GM12878 (cell line): ENCODE results near the gene PHACTR3. TPM values are rescaled to one million over a fixed set of nuclear protein-coding genes. Genes with fewer than 3 reads are reported as not detected.

Source experiments
- ATAC-seq: fragments of 200-7000 bp; cut with Tn5 transposase; 3 replicates; pipeline ENCODE4 v1.9.1; 2020; ENCODE audit warnings: mild to moderate bottlenecking, moderate library complexity
- BruUV-seq: library from RNA; stranded (reverse); fragments of 400-500 nt; replicated peaks from 2 replicates; lab custom pipeline; 2021; lab: Mats Ljungman, UMichigan
- CTCF ChIA-PET: fragments of 300-600 bp; sonication (Branson Sonifier 250); formaldehyde crosslinking; extraction: SDS; loops from one replicate; lab custom pipeline; 2021; ENCODE audit warnings: inconsistent platforms; lab: Yijun Ruan, JAX
- POLR2A ChIA-PET: fragments of 350-600 bp; formaldehyde crosslinking; extraction: SDS; loops from one replicate; lab custom pipeline; 2021; ENCODE audit warnings: inconsistent platforms; lab: Charles Lee
- RAD21 ChIA-PET: fragments of 300-600 bp; sonication (Branson Sonifier 250); formaldehyde crosslinking; loops from one replicate; lab custom pipeline; 2023; ENCODE audit warnings: antibody characterized with exemption; ENCODE audit not compliant: unreplicated experiment; lab: Charles Lee
- SMC1A ChIA-PET: fragments of 300-600 bp; sonication (Branson Sonifier 250); formaldehyde crosslinking; loops from one replicate; lab custom pipeline; 2023; ENCODE audit not compliant: unreplicated experiment, uncharacterized antibody; lab: Charles Lee
- DNase-seq: peaks from one replicate; pipeline ENCODE4 v3.0.0-alpha.2; 2011; ENCODE audit warnings: low read depth, low spot score
- FAIRE-seq: peaks from 3 replicates; lab custom pipeline; 2011; peaks lifted over from hg19 to GRCh38; lab: Jason Lieb, UNC
- H2AFZ ChIP-seq: 2 replicates; pipeline ENCODE4 v1.6.0; 2011; ENCODE audit warnings: low read depth, low read length, control low read depth; ENCODE audit not compliant: control insufficient read depth
- H3K27ac ChIP-seq: 2 replicates; pipeline ENCODE4 v1.5.1; 2011; ENCODE audit warnings: control low read depth; ENCODE audit not compliant: control insufficient read depth, insufficient read depth
- H3K27me3 ChIP-seq, 2 experiments: replicated peaks in 1 of 2; 2 replicates each; pipeline versions ENCODE4 v1.6.0 to v1.6.1; 2011; ENCODE audit warnings: low read length in 1 of 2; ENCODE audit not compliant: control insufficient read depth in 2 of 2, insufficient read depth in 2 of 2
- H3K36me3 ChIP-seq, 2 experiments: 2 replicates each; pipeline ENCODE4 v1.5.1; 2011; ENCODE audit warnings: low read length in 1 of 2; ENCODE audit not compliant: control insufficient read depth in 2 of 2, insufficient read depth in 2 of 2
- H3K4me1 ChIP-seq: 2 replicates; pipeline ENCODE4 v1.6.1; 2011; ENCODE audit warnings: mild to moderate bottlenecking, low read length, moderate library complexity, mixed read lengths; ENCODE audit not compliant: control insufficient read depth, insufficient read depth
- H3K4me2 ChIP-seq: 2 replicates; pipeline ENCODE4 v1.6.0; 2011; ENCODE audit warnings: control low read depth; ENCODE audit not compliant: control insufficient read depth, insufficient read depth
- H3K4me3 ChIP-seq: fragments of 200-600 bp; sonication (generic); 2 replicates; pipeline ENCODE4 v1.5.1; 2016
- H3K79me2 ChIP-seq: 2 replicates; pipeline ENCODE4 v1.6.0; 2011; ENCODE audit warnings: low read length; ENCODE audit not compliant: control insufficient read depth, insufficient read depth
- H3K9ac ChIP-seq: 2 replicates; pipeline ENCODE4 v1.8.0; 2011; ENCODE audit warnings: low read length, control low read depth, mixed read lengths; ENCODE audit not compliant: control insufficient read depth, insufficient read depth
- H3K9me3 ChIP-seq: replicated peaks from 3 replicates; pipeline ENCODE4 v1.5.1; 2011; ENCODE audit warnings: mild to moderate bottlenecking, low read length; ENCODE audit not compliant: control insufficient read depth, insufficient read depth
- H4K20me1 ChIP-seq: 2 replicates; pipeline ENCODE4 v1.6.0; 2011; ENCODE audit not compliant: control insufficient read depth, insufficient read depth
- EGR1 ChIP-seq, 2 experiments: IDR thresholded peaks; 1 replicate in 1 of 2; 2 replicates in 1 of 2; pipeline ENCODE4 v1.6.1; 2011 to 2012; ENCODE audit warnings: low read depth in 2 of 2, low read length in 2 of 2, borderline replicate concordance in 1 of 2, mild to moderate bottlenecking in 1 of 2, moderate library complexity in 1 of 2
- HDAC2 ChIP-seq: fragments of 200-600 bp; sonication (generic); IDR thresholded peaks from 2 replicates; pipeline ENCODE4 v1.6.1; 2017
- HSF1 ChIP-seq: fragments of 150-350 bp; IDR thresholded peaks from 2 replicates; pipeline ENCODE4 v1.6.1; 2014; ENCODE audit warnings: mild to moderate bottlenecking, low read depth, low read length
- IRF5 ChIP-seq: fragments of 450-650 bp; IDR thresholded peaks from 2 replicates; pipeline ENCODE4 v1.6.1; 2017; ENCODE audit warnings: borderline replicate concordance
- MEF2A ChIP-seq: IDR thresholded peaks from 2 replicates; pipeline ENCODE4 v1.6.1; 2011; ENCODE audit warnings: low read depth, mild to moderate bottlenecking, low read length, moderate library complexity; ENCODE audit not compliant: insufficient read depth
- MEF2B ChIP-seq: fragments of 450-650 bp; IDR thresholded peaks from 2 replicates; pipeline ENCODE4 v1.6.1; 2018; ENCODE audit warnings: mild to moderate bottlenecking, moderate library complexity; ENCODE audit not compliant: partially characterized antibody, poor library complexity, severe bottlenecking
- MLLT1 ChIP-seq: fragments of 450-650 bp; IDR thresholded peaks from 2 replicates; pipeline ENCODE4 v1.6.1; 2016; ENCODE audit warnings: mild to moderate bottlenecking
- NFYB ChIP-seq: IDR thresholded peaks from 2 replicates; pipeline ENCODE4 v1.6.1; 2011; ENCODE audit warnings: low read depth, mild to moderate bottlenecking, low read length, improper control_type of control experiment, moderate library complexity; ENCODE audit not compliant: insufficient read depth
- PRDM15 ChIP-seq: fragments of 450-650 bp; formaldehyde crosslinking; IDR thresholded peaks from 2 replicates; pipeline ENCODE4 v1.4.0; 2020; ENCODE audit warnings: mild to moderate bottlenecking, moderate library complexity
- RAD51 ChIP-seq: fragments of 450-650 bp; IDR thresholded peaks from 2 replicates; pipeline ENCODE4 v1.6.1; 2016; ENCODE audit warnings: moderate library complexity, mild to moderate bottlenecking, inconsistent platforms
- RELB ChIP-seq: fragments of 450-650 bp; IDR thresholded peaks from 2 replicates; pipeline ENCODE4 v1.6.1; 2017; ENCODE audit warnings: low read depth, mild to moderate bottlenecking, moderate library complexity
- USF1 ChIP-seq: IDR thresholded peaks from 2 replicates; pipeline ENCODE4 v1.6.1; 2011; ENCODE audit warnings: borderline replicate concordance, low read depth, mild to moderate bottlenecking, moderate library complexity, mixed read lengths, low read length; ENCODE audit not compliant: insufficient read depth; ENCODE audit errors: extremely low read length
- ZNF24 ChIP-seq: fragments of 450-650 bp; IDR thresholded peaks from 2 replicates; pipeline ENCODE4 v1.6.1; 2017; ENCODE audit warnings: antibody characterized with exemption, mild to moderate bottlenecking
- WGBS: methylation state at CpG from one replicate; pipeline ENCODE4 v1.1.6; 2016; ENCODE audit warnings: low lambda C conversion rate; ENCODE audit not compliant: insufficient replicate concordance, insufficient coverage; ENCODE audit errors: missing lambda C conversion rate; 5-methylcytosine and 5-hydroxymethylcytosine counted together
- in situ Hi-C: fragments of 300-500 bp; cut with MboI; formaldehyde crosslinking; loops from 9 replicates; pipeline ENCODE4 v1.14.3; 2018; ENCODE audit warnings: mixed read lengths
- intact Hi-C: fragments of 100-400 bp; cut with micrococcal nuclease; formaldehyde crosslinking; loops from one replicate; pipeline ENCODE4 v1.14.2; 2022; ENCODE audit not compliant: unreplicated experiment
- polyA plus RNA-seq, 11 experiments: library from polyadenylated mRNA; depleted of rRNA in 4 of 11; unstranded in 6 of 11; stranded (reverse) in 5 of 11; fragments of >200 nt; fragmentation: Nextera tagmentation in 4 of 11; fragmentation: Illumina TruSeq in 1 of 11; extraction: Ambion mirVana in 4 of 11; extraction: Trizol in 1 of 11; gene quantifications; 1 replicate in 1 of 11; 2 replicates in 10 of 11; pipeline versions ENCODE4 v1.2.1 to v1.2.3, GENCODE V29; 2011 to 2016; ENCODE audit warnings: inconsistent platforms in 2 of 11, missing spikeins in 2 of 11, low read depth in 1 of 11
- total RNA-seq, 4 experiments: library from RNA; depleted of rRNA in 3 of 4; stranded (reverse); fragments of >200 nt in 3 of 4; fragmentation: Illumina TruSeq in 1 of 4; extraction: Trizol in 1 of 4; gene quantifications; 2 replicates each; pipeline versions ENCODE4 v1.2.1 to v1.2.3, GENCODE V29; 2013 to 2021

The PHACTR3 gene
- total and polyA plus RNA-seq, 10 of the 15 experiments (the other 5 are each of a cell fraction or from before 2014, with no cell fraction given): 0.17 to 2.7 (median 0.27) TPM; not detected in 1

- peaks cover 0 to 4% of the 10 kb centered on the region in 2 experiments; a peak in 3 of 4 replicates for H3K27me3 ChIP-seq
- RAD21 ChIA-PET: no interaction called here
- TF ChIP-seq RELB: no peak
- no peak for TF ChIP-seq IRF5
- TF ChIP-seq HDAC2: no peak
- TF ChIP-seq MEF2B: no peak
- TF ChIP-seq HSF1: no peak
- no peak for TF ChIP-seq PRDM15
- no peak for TF ChIP-seq NFYB
- TF ChIP-seq EGR1 (IDR thresholded peaks at IDR 0.05; ENCODE audit: borderline replicate concordance in 1 of 2, low read depth in 2 of 2, low read length in 2 of 2): no peak
- no peak for TF ChIP-seq MEF2A
- TF ChIP-seq ZNF24: no peak
- no peak for TF ChIP-seq RAD51
- no peak for TF ChIP-seq USF1
- no peak for TF ChIP-seq MLLT1
Observed at GRCh38 chr20:59606566-59606965, 2.2 kb downstream of the PHACTR3 start.

More at GRCh38 chr20:59606566-59606965, 2.2 kb downstream of the PHACTR3 start:
- no peak for DNase-seq
- no peak overlapping the region for H3K4me2 ChIP-seq
- H3K9me3 ChIP-seq: no peaks in the 10 kb centered on the region
- BruUV-seq: no TSS peak
- POLR2A ChIA-PET: no interaction called here
- SMC1A ChIA-PET: no interaction called here
- no peak overlapping the region for H3K27ac ChIP-seq
- no peaks in the 10 kb centered on the region for H4K20me1 ChIP-seq
- no peak overlapping the region for H3K9ac ChIP-seq
- H3K79me2 ChIP-seq: no peaks in the 10 kb centered on the region
- no peaks in the 10 kb centered on the region for H3K36me3 ChIP-seq
- no peak for ATAC-seq
- H3K4me1 ChIP-seq: no peaks in the 10 kb centered on the region
- intact Hi-C loops: no loop called here
- in situ Hi-C loops: no loop called here
- no peak overlapping the region for H3K4me3 ChIP-seq
- FAIRE-seq: no peak
- H2AFZ ChIP-seq: no peak overlapping the region
- WGBS: 5% methylated on average over 4 of the region's 4 CpGs
- CTCF ChIA-PET: no interaction called here
